HG02623 (cell line): ENCODE results near the gene ZDBF2.
"Not testable (repeated sequence)": the region's sequence is repeated elsewhere in the genome, so short reads cannot be mapped to it uniquely, and the experiment has no call there.

ENCODE experiments used
- ATAC-seq: cut with Tn5 transposase; IDR thresholded peaks from one replicate; pipeline ENCODE4 v1.9.1; 2021; ENCODE audit warnings: moderate library complexity; ENCODE audit not compliant: unreplicated experiment

ZDBF2 gene

GRCh38 chr2:206274434-206275311, at the start of gene ZDBF2:
TSS of gene ZDBF2 (plus strand) at chr2:206274663. CDS start at chr2:206281850, 7,187 bp downstream.
- ATAC-seq = peak; percentile 82

GRCh38 chr2:206225435-206226232, 48.8 kb upstream of the ZDBF2 start:
- peak; percentile 90 for ATAC-seq

- ATAC-seq = not testable (repeated sequence)
These were observed 45.8 kb upstream of the ZDBF2 start for GRCh38 chr2:206228636-206229035.

DNA sequence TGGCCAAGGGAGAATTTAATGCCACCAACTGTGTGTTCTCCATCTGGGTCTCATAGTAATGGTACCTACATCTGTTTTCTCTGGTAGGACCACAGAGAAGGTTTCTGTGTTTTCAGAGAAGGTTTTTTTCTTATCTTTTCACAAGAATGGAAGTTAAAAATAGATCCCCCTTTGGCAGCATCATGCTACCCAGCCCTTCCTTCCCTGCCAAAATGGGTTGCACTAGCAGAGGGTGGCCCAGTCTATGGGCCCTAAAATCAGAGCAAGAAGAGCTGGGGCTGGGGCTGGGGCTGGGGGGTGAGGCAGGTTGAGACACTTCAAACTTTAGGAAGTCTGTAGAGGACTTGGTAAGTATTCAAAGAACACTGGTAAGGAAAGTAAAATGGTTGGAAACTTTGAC, 44.8 kb upstream of the ZDBF2 start:
- no peak for ATAC-seq

- no peak for ATAC-seq
These were observed 44.3 kb upstream of the ZDBF2 start for GRCh38 chr2:206230060-206230762.

- ATAC-seq = no peak
These were observed 42.7 kb upstream of the ZDBF2 start for GRCh38 chr2:206231669-206232286.

GRCh38 chr2:206232287-206233035, 42.0 kb upstream of the ZDBF2 start:
- ATAC-seq = no peak

DNA sequence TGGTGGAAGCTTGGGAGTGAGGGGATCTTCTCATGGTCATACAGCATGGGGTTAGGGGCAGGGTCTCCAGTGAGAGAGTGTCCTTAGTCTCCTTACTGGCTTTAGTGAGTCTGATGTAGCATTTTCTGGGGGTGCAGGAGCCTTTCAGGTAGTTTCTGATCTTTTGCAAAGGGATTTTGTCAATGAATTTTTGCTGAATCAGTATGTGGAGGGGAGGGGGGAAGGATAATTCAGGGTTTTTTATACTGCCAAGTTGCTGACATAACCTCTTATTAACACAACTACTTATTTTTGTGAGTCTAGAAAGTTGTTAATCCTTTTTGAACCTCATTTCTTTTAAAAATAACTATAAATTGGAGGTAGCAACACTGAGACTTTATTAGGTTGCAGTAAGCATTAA, 35.3 kb upstream of the ZDBF2 start:
- no peak for ATAC-seq

DNA sequence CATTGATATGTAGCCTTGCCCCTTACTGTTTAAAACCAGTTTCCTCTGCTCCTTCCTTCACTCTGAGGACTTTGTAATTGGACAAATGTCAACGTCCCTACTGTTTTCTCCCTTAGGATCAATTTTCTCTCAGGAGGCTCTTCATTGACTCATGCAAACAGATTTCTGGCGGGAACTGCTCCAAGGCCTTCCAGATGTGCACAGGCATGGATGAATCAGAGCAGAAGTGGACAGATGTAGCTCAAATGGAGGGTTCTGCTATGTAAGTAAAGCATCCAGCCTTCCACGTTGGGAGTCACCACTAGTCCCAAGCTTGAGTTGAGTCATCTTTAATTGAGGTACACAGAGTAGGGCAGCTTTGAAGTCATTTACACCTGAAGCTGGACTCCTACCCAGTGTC, 34.1 kb upstream of the ZDBF2 start:
- no peak for ATAC-seq

- no peak for ATAC-seq
These were observed 32.7 kb upstream of the ZDBF2 start for GRCh38 chr2:206241736-206242135.

- peak; percentile 45 for ATAC-seq
These were observed 29.2 kb upstream of the ZDBF2 start for GRCh38 chr2:206245265-206245672.

GRCh38 chr2:206250041-206250897, 24.2 kb upstream of the ZDBF2 start:
- ATAC-seq = no peak

DNA sequence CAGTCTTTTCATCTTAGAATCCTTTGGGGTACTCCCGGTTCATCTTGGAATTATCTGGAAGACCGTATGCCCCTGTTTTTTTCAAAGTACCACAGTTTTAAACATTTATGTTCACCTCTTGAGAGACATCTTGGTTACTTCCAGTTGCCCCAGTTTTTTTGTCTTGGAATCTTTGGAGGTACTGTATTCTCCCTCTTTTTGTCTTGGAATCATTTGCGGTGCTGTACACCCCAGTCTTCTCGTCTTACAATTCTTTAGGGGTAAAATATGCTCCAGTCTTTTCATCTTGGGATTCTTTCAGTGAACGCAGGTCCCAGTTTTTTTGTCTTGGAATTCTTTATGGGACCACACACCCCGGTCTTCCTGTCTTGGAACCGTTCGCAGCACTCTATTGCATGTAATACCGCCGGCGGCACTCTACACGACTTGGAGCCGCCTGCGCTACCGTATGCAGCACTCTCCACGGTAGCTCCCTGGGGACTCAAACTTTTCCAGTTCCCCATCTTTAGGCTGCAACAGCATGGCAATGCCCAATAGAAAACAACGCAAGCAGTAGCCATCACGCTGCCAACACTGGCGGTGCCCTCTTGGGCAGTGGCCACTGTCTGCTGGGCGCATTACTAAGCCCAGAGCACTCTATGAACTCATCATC, 21.2 kb upstream of the ZDBF2 start:
- no peak for ATAC-seq

DNA sequence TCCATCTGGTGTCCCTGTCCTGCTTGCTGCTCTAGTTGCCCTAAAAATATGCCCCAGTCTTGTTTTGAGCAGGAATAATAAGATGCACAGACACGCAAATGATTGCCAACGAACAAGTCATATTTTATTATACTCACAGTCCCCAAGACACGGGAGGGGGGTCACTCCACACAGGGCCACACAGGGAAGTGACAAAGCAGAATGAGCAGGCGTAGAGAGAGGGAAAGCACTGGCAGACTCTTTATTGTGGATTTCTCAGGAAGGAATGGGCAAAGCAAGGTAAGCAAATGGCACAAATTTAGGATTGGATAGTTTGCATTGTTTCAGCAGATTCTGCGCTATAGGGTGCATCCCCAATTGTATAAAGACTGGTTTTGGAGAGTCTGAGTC, 20.7 kb upstream of the ZDBF2 start:
- no peak for ATAC-seq

GRCh38 chr2:206255003-206255402, 19.5 kb upstream of the ZDBF2 start:
- ATAC-seq = no peak

DNA sequence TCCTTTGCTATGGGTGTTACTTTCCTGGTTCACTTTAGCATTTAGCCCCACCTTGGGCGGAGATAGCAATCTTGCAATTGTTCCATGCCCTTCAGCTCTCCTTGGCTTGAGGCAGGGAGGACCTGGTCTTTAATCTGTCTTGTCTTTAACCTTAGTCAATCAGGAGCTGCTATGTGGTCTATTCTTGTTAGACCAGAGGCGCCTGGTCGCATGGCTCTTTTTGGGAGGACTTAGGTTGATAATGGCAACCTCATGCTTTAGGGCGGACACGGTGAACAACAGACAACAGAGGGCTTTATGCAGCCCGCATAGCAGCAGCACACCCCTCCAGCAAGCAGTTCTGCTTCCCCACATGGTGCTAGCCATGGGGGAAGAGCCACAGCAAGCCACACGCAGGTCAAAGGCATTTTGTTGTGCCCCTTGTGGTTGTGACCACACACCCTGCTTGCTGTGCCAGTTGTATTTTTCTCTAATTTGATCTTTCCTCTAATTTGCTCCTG, 17.7 kb upstream of the ZDBF2 start:
- ATAC-seq = no peak

DNA sequence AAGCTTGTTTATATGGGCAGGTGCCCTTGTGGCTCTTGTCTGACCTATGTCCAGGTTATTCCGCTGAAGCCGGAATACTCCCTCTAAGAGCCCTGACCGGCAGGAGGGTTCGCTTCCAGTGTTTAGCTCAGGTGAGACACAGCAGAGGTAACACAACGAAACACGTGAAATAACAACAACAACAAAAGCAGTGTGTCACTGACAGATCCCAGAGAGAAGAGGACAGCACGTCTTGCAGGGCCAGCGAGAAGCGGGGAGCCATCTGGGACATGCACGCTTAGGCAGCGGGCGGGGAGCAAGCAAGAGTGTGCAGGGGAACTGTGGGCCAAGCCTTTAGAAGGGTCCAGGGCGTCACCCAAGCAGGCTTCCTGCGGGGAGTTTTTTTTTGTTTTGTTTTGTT, 17.1 kb upstream of the ZDBF2 start:
- no peak for ATAC-seq

DNA sequence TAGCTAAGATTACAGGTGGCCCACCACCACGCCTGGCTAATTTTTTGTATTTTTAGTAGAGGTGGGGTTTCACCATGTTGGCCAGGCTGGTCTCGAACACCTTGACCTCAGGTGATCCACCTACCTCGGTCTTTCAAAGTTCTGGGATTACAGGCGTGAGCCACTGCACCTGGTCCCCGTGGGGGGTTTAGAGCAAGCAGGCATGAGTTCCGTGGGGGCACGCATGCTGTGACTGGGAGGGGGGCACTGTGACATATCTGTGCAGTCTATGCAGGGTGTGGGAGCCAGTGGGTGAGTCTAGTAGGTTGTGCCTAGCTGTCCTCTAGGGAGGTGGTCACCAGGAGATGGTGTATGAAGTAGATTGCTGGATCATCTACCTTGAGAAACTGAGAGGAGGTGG, 16.6 kb upstream of the ZDBF2 start:
- no peak for ATAC-seq

GRCh38 chr2:206258615-206259014, 15.8 kb upstream of the ZDBF2 start:
- ATAC-seq = not testable (repeated sequence)
